ENCODE data around the gene EDNRA. TPM values are rescaled to one million over a fixed set of nuclear protein-coding genes. Genes with fewer than 3 reads are reported as not detected.

The EDNRA gene
- total RNA-seq, 1 experiment from 2014 or later: 0.13 TPM

DNA sequence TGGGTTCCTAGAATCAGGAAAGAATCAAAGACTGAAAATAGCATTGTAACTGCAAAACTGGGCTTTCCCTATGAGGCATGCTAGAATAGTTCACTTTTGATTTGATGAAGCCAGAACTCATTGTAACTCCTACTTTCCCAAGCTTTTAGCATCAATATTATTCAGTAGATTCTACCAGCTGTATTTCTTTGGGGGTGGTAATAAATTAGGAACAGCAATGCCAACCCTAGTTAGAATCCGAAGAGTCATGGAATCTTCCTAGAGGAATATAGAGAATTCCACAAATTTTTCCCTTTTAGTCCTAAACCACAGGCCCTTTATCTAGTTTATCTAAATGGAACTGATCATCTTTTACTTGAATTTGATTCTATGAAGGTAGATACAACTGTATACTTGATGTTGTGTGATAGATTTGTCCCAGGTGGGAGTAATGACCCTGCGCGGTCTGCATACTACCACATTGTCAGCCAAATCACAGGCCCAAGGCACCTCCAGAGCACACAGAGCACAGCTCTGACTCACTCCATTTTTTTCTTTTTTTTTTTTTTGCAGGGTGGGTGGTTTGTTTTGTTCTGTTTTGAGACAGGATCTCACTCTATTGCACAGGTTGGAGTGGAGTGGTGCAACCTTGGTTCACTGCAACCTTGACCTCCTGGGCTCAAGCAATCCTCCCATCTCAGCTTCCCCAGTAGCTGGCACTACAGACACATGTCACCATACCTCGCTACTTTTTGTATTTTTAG is 66.6 kb downstream of the EDNRA start:
- H3K27ac ChIP-seq (ENCODE audit: low read length): no peak overlapping the region
- DNase-seq (ENCODE audit: low read depth, low spot score) (no peak), ATAC-seq (no peak)
- no peaks in the 10 kb centered on the region for H3K4me1 ChIP-seq (ENCODE audit: control insufficient read depth, insufficient read depth, low read length)
- BruUV-seq (replicated peaks): no TSS peak
- intact Hi-C loops (cut with micrococcal nuclease; ENCODE audit: unreplicated experiment): no loop called here
- ChIA-PET CTCF (no interaction called here), POLR2A (no interaction called here)
- H3K9me3 ChIP-seq (ENCODE audit: control insufficient read depth, insufficient read depth, low read depth, low read length): no peaks in the 10 kb centered on the region
- H3K4me3 ChIP-seq (ENCODE audit: low read depth in 2 of 2, low read length in 2 of 2): no peak overlapping the region
- H3K36me3 ChIP-seq (ENCODE audit: control insufficient read depth, insufficient read depth, low read length): no peaks in the 10 kb centered on the region
- no peaks in the 10 kb centered on the region for H3K27me3 ChIP-seq (ENCODE audit: control insufficient read depth, insufficient read depth, low read length)
- TF ChIP-seq SIN3A (IDR thresholded peaks at IDR 0.05; ENCODE audit: borderline replicate concordance, insufficient read depth, low read depth, low read length): no peak
- TF ChIP-seq TCF7L2 (IDR thresholded peaks at IDR 0.05; ENCODE audit: low read depth, low read length): no peak
- TF ChIP-seq, protein P1, sequence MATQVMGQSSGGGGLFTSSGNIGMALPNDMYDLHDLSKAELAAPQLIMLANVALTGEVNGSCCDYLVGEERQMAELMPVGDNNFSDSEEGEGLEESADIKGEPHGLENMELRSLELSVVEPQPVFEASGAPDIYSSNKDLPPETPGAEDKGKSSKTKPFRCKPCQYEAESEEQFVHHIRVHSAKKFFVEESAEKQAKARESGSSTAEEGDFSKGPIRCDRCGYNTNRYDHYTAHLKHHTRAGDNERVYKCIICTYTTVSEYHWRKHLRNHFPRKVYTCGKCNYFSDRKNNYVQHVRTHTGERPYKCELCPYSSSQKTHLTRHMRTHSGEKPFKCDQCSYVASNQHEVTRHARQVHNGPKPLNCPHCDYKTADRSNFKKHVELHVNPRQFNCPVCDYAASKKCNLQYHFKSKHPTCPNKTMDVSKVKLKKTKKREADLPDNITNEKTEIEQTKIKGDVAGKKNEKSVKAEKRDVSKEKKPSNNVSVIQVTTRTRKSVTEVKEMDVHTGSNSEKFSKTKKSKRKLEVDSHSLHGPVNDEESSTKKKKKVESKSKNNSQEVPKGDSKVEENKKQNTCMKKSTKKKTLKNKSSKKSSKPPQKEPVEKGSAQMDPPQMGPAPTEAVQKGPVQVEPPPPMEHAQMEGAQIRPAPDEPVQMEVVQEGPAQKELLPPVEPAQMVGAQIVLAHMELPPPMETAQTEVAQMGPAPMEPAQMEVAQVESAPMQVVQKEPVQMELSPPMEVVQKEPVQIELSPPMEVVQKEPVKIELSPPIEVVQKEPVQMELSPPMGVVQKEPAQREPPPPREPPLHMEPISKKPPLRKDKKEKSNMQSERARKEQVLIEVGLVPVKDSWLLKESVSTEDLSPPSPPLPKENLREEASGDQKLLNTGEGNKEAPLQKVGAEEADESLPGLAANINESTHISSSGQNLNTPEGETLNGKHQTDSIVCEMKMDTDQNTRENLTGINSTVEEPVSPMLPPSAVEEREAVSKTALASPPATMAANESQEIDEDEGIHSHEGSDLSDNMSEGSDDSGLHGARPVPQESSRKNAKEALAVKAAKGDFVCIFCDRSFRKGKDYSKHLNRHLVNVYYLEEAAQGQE (IDR thresholded peaks at IDR 0.05; ENCODE audit: insufficient read depth in 1 of 2, low read depth in 2 of 2, low read length in 1 of 2): no peak
- TF ChIP-seq POLR2AphosphoS5 (IDR thresholded peaks at IDR 0.05; ENCODE audit: low read depth, low read length): no peak
- TF ChIP-seq CTCF (IDR thresholded peaks at IDR 0.05): no peak
- in situ Hi-C loops (cut with HindIII; ENCODE audit: low pct_unique_long_range_greater_than_20kb, low sequenced_read_pairs): no loop called here

DNA sequence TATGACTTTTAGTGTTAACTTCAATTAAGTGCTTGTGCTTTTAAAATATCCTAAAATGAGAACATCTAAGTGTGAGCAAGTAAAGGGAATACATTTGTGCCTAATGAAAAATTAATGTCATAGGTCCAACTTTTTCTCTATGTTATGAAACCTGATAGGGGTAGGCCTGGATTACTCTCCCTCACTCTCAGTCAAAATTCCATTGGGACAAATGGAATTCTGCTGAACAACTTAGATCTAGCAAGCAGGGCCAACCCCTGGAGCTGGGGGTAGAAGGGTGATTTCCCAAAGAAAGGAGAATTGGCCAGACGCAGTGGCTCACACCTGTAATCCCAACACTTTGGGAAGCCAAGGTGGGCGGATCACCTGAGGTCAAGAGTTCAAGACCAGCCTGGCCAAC is 67.4 kb downstream of the EDNRA start:
- Histone ChIP-seq H3K27ac (ENCODE audit: low read length) (no peak overlapping the region), H3K4me3 (ENCODE audit: low read depth in 2 of 2, low read length in 2 of 2) (no peak overlapping the region), H3K36me3 (ENCODE audit: control insufficient read depth, insufficient read depth, low read length) (no peaks in the 10 kb centered on the region), H3K9me3 (ENCODE audit: control insufficient read depth, insufficient read depth, low read depth, low read length) (no peaks in the 10 kb centered on the region), H3K4me1 (ENCODE audit: control insufficient read depth, insufficient read depth, low read length) (no peaks in the 10 kb centered on the region), H3K27me3 (ENCODE audit: control insufficient read depth, insufficient read depth, low read length) (no peaks in the 10 kb centered on the region)
- no TSS peak for BruUV-seq (replicated peaks)
- DNase-seq (ENCODE audit: low read depth, low spot score) (no peak), ATAC-seq (no peak)
- in situ Hi-C loops (cut with HindIII; ENCODE audit: low pct_unique_long_range_greater_than_20kb, low sequenced_read_pairs): no loop called here
- TF ChIP-seq POLR2AphosphoS5 (IDR thresholded peaks at IDR 0.05; ENCODE audit: low read depth, low read length) (no peak), TCF7L2 (IDR thresholded peaks at IDR 0.05; ENCODE audit: low read depth, low read length) (no peak)
- intact Hi-C loops (cut with micrococcal nuclease; ENCODE audit: unreplicated experiment): no loop called here
- CTCF ChIA-PET: no interaction called here
- POLR2A ChIA-PET: no interaction called here

- intact Hi-C loops (cut with micrococcal nuclease; ENCODE audit: unreplicated experiment) (no loop called here), in situ Hi-C loops (cut with HindIII; ENCODE audit: low pct_unique_long_range_greater_than_20kb, low sequenced_read_pairs) (no loop called here)
- DNase-seq (ENCODE audit: low read depth, low spot score) (no peak), ATAC-seq (no peak)
- TF ChIP-seq SIN3A (IDR thresholded peaks at IDR 0.05; ENCODE audit: borderline replicate concordance, insufficient read depth, low read depth, low read length): no peak
- no peak for TF ChIP-seq POLR2AphosphoS5 (IDR thresholded peaks at IDR 0.05; ENCODE audit: low read depth, low read length)
- TF ChIP-seq TCF7L2 (IDR thresholded peaks at IDR 0.05; ENCODE audit: low read depth, low read length): no peak
- TF ChIP-seq, protein P1 (IDR thresholded peaks at IDR 0.05; ENCODE audit: insufficient read depth in 1 of 2, low read depth in 2 of 2, low read length in 1 of 2): no peak
- no peak for TF ChIP-seq CTCF (IDR thresholded peaks at IDR 0.05)
- POLR2A ChIA-PET: no interaction called here
- no TSS peak for BruUV-seq (replicated peaks)
- Histone ChIP-seq H3K9me3 (ENCODE audit: control insufficient read depth, insufficient read depth, low read depth, low read length) (no peaks in the 10 kb centered on the region), H3K4me3 (ENCODE audit: low read depth in 2 of 2, low read length in 2 of 2) (peak overlapping the region in 1 of 2 experiments; percentile 35; a peak in 2 of 4 replicates), H3K36me3 (ENCODE audit: control insufficient read depth, insufficient read depth, low read length) (no peaks in the 10 kb centered on the region), H3K27me3 (ENCODE audit: control insufficient read depth, insufficient read depth, low read length) (no peaks in the 10 kb centered on the region), H3K27ac (ENCODE audit: low read length) (no peak overlapping the region), H3K4me1 (ENCODE audit: control insufficient read depth, insufficient read depth, low read length) (no peaks in the 10 kb centered on the region)
- CTCF ChIA-PET: interaction anchor here (0.6 kb wide), 1 partner anchor 26 kb away, joined by 8 read pairs; no protein-coding TSS in a partner anchor
Measured at GRCh38 chr4:147550626-147551246, 69.8 kb downstream of the EDNRA start.
